Ascending aorta (tissue), 2 donors: Measurements from ENCODE around the gene LBP. TPM values are rescaled to one million over a fixed set of nuclear protein-coding genes. Genes with fewer than 3 reads are reported as not detected.

Experiments
- DNase-seq, 2 donors: peaks; one replicate each; pipeline ENCODE4 v3.0.0-alpha.2; 2019; ENCODE audit warnings: low spot score in 2 of 2
- H3K27ac ChIP-seq, 2 donors: fragments of 200-600 bp; sonication (generic); one replicate each; pipeline ENCODE4 v1.5.1; 2016 to 2017; ENCODE audit warnings: mild to moderate bottlenecking in 1 of 2
- H3K27me3 ChIP-seq: fragments of 200-600 bp; sonication (generic); one replicate; pipeline ENCODE4 v1.5.1; 2017
- H3K36me3 ChIP-seq, 2 donors: fragments of 200-600 bp; sonication (generic); one replicate each; pipeline ENCODE4 v1.5.1; 2016
- H3K4me1 ChIP-seq, 2 donors: fragments of 200-600 bp; sonication (generic); one replicate each; pipeline ENCODE4 v1.5.1; 2016 to 2017; ENCODE audit warnings: mild to moderate bottlenecking in 1 of 2
- H3K4me3 ChIP-seq, 2 donors: fragments of 200-600 bp; sonication (generic); one replicate each; pipeline ENCODE4 v1.5.1; 2016 to 2017; ENCODE audit warnings: mild to moderate bottlenecking in 1 of 2
- H3K9me3 ChIP-seq, 2 donors: fragments of 200-600 bp; sonication (generic); one replicate each; pipeline ENCODE4 v1.5.1; 2016
- CTCF ChIP-seq, 3 experiments: fragments of 200-600 bp in 2 of 3; fragments of 450-650 bp in 1 of 3; sonication (generic) in 2 of 3; IDR thresholded peaks; one replicate each; pipeline ENCODE4 v1.5.1; 2016 to 2019; ENCODE audit warnings: antibody characterized with exemption in 3 of 3, mild to moderate bottlenecking in 1 of 3, moderate library complexity in 1 of 3
- intact Hi-C: fragments of 100-400 bp; cut with DNase I; formaldehyde crosslinking; loops from one replicate; pipeline ENCODE4 v1.15.1; 2023
- total RNA-seq: library from RNA; depleted of rRNA; stranded (reverse); fragments of >200 nt; gene quantifications from one replicate; pipeline ENCODE4 v1.1.0, GENCODE V29; 2016

The LBP gene
- total RNA-seq, 1 donor from 2014 or later, result 18.8 TPM

- intact Hi-C loops, result no loop called here
- H3K27ac ChIP-seq, result peak overlapping the region; percentile 1 to 34
- peak in 1 of 2 donors; percentile 74 for DNase-seq
- no peak overlapping the region for H3K4me3 ChIP-seq
- H3K36me3 ChIP-seq, result no peaks in the 10 kb centered on the region
- H3K4me1 ChIP-seq, result no peaks in the 10 kb centered on the region
- no peaks in the 10 kb centered on the region for H3K27me3 ChIP-seq
- H3K9me3 ChIP-seq, result no peaks in the 10 kb centered on the region
- no peak for TF ChIP-seq CTCF (IDR thresholded peaks at IDR 0.05)
Measured at GRCh38 chr20:38350879-38351775, 4.8 kb downstream of the LBP start.

GRCh38 chr20:38353316-38353715 is 7.0 kb downstream of the LBP start:
- H3K9me3 ChIP-seq, result no peaks in the 10 kb centered on the region
- no peak for DNase-seq
- no peak for TF ChIP-seq CTCF (IDR thresholded peaks at IDR 0.05)
- H3K36me3 ChIP-seq, result no peaks in the 10 kb centered on the region
- no peak overlapping the region for H3K4me3 ChIP-seq
- intact Hi-C loops, result no loop called here
- H3K27me3 ChIP-seq, result no peaks in the 10 kb centered on the region
- no peak overlapping the region for H3K27ac ChIP-seq
- H3K4me1 ChIP-seq, result no peaks in the 10 kb centered on the region

GRCh38 chr20:38354227-38354626 is 7.9 kb downstream of the LBP start:
- Histone ChIP-seq H3K27me3 (no peaks in the 10 kb centered on the region), H3K36me3 (no peaks in the 10 kb centered on the region), H3K9me3 (no peaks in the 10 kb centered on the region), H3K4me1 (no peaks in the 10 kb centered on the region), H3K4me3 (no peak overlapping the region), H3K27ac (no peak overlapping the region)
- DNase-seq, result no peak
- TF ChIP-seq CTCF (IDR thresholded peaks at IDR 0.05), result no peak
- intact Hi-C loops, result no loop called here

GRCh38 chr20:38355161-38356012 is 9.1 kb downstream of the LBP start:
- intact Hi-C loops, result no loop called here
- H3K27me3 ChIP-seq, result no peaks in the 10 kb centered on the region
- no peak for DNase-seq
- no peaks in the 10 kb centered on the region for H3K36me3 ChIP-seq
- no peaks in the 10 kb centered on the region for H3K4me1 ChIP-seq
- H3K4me3 ChIP-seq, result no peak overlapping the region
- no peak overlapping the region for H3K27ac ChIP-seq
- no peaks in the 10 kb centered on the region for H3K9me3 ChIP-seq
- TF ChIP-seq CTCF (IDR thresholded peaks at IDR 0.05), result no peak

- DNase-seq, result no peak
- no peak for TF ChIP-seq CTCF (IDR thresholded peaks at IDR 0.05)
- H3K9me3 ChIP-seq, result no peaks in the 10 kb centered on the region
- H3K36me3 ChIP-seq, result no peaks in the 10 kb centered on the region
- H3K4me3 ChIP-seq, result no peak overlapping the region
- H3K4me1 ChIP-seq, result no peaks in the 10 kb centered on the region
- H3K27ac ChIP-seq, result no peak overlapping the region
- intact Hi-C loops, result no loop called here
- H3K27me3 ChIP-seq, result no peaks in the 10 kb centered on the region
Measured at GRCh38 chr20:38357653-38358207, 11.4 kb downstream of the LBP start.
